Epithelial cell of alveolus of lung (primary cell): Measurements from ENCODE around the gene CCN5. TPM values are rescaled to one million over a fixed set of nuclear protein-coding genes. Genes with fewer than 3 reads are reported as not detected.

Source experiments
- total RNA-seq: library from RNA; depleted of rRNA; stranded (reverse); fragments of >200 nt; gene quantifications from 2 replicates; pipeline ENCODE4 v1.2.1, GENCODE V29; 2015

Gene CCN5, protein sequence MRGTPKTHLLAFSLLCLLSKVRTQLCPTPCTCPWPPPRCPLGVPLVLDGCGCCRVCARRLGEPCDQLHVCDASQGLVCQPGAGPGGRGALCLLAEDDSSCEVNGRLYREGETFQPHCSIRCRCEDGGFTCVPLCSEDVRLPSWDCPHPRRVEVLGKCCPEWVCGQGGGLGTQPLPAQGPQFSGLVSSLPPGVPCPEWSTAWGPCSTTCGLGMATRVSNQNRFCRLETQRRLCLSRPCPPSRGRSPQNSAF
- total RNA-seq: 5.0 TPM in 1 of 2 replicates, not detected in the other

DNA sequence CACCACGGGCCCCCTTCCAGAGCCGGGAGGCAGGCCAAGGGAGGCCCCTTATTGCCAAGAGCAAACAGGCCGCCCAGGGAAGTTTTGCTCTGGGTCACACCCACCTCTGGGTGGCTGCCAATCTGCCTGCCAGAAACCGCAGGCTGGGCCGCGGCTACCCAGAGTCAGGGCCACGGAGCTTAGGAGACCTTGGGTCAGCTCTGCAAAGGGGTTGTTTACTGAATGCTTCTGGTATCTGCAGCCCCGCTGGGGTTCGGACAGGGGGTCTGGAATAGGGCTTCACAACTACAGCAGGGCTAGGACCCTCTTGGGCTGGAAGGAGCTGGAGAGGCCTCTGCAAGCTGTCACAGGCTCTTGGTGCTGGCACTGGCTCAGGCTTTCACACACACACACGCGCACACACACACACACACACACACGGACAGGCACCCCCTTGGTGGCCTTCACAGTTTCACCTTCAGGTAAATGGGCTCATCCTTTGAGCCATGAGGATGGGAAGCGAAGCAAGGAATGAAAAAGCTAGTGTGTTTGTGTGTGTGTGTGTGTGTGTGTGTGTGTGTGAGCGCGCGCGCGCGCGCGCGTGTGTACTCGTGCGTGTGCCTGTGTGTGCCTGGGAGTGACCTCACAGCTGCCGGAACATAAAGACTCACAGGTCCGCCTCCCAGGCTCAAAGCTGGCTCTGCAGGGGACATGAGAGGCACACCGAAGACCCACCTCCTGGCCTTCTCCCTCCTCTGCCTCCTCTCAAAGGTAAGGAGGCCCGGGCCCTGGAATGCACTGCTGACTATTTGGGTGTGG, at the start of gene CCN5:
CCN5 (plus strand) TSS at position 669 of the 798 bp plus-strand sequence; CDS start at position 691, 22 bp downstream.

DNA sequence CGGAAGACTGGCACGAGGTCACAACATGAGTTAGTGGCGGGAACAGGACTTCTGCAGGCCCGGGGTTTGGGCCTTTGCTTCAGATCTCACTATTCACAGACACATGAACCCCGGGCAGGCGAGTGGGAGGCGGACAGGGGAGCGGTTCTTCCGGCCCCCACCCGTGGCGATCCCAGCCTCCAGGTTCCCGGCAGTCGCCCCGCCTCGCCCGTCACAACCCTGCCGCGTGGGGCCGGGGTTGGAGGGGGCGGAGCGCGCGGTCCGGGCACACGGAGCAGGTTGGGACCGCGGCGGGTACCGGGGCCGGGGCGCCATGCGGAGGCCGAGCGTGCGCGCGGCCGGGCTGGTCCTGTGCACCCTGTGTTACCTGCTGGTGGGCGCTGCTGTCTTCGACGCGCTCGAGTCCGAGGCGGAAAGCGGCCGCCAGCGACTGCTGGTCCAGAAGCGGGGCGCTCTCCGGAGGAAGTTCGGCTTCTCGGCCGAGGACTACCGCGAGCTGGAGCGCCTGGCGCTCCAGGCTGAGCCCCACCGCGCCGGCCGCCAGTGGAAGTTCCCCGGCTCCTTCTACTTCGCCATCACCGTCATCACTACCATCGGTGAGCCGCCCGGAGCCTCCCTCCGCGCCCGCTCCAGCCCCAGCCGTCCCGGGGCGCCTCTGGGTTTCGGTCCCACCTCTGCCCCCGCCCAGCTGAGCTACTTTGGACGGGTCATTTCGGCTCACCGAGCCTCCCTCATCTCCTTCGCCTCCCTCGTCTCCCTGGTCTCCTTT, 30.6 kb downstream of the CCN5 start, which contains the start of gene KCNK15:
KCNK15 (plus strand) TSS at position 268 of the 769 bp plus-strand sequence; CDS start at position 314, 46 bp downstream.

Other genes starting within 250 kb of the CCN5 start
- gene TTPAL, start 239.5 kb upstream of the CCN5 start, total RNA-seq: 13.1 and 13.9 TPM in 2 replicates
- gene SERINC3, start 193.3 kb upstream of the CCN5 start, total RNA-seq: 74.5 and 93.3 TPM in 2 replicates
- gene PKIG, start 132.8 kb upstream of the CCN5 start, total RNA-seq: 65.7 and 68.3 TPM in 2 replicates
- 5.7 and 9.6 TPM in 2 replicates for gene ADA, start 63.7 kb upstream of the CCN5 start, total RNA-seq
- not detected in 2 replicates for gene KCNK15, start 30.5 kb downstream of the CCN5 start, total RNA-seq
- not detected in 2 replicates for gene RIMS4, start 95.2 kb downstream of the CCN5 start, total RNA-seq
- 76.7 and 149 TPM in 2 replicates for gene YWHAB, start 170.3 kb downstream of the CCN5 start, total RNA-seq
- gene PABPC1L, start 194.7 kb downstream of the CCN5 start, total RNA-seq: 3.7 and 4.9 TPM in 2 replicates
- gene TOMM34, start 245.0 kb downstream of the CCN5 start, total RNA-seq: 26.7 and 54.7 TPM in 2 replicates